NCI-H2081 treated with DMSO at 0.1 percent for 48 hours (cell line): ENCODE data around the gene RFNG.

Source experiments
- DNase-seq: peaks from one replicate; lab custom pipeline; 2025; lab: John Stamatoyannopoulos, UW

The RFNG gene

GRCh38 chr17:82089723-82090548 lies 38.3 kb upstream of the RFNG start:
- DNase-seq, result no peak

GRCh38 chr17:82088838-82089722 lies 37.5 kb upstream of the RFNG start:
- DNase-seq, result no peak

- DNase-seq, result no peak
These were observed 36.6 kb upstream of the RFNG start for GRCh38 chr17:82087961-82088837.

GRCh38 chr17:82086941-82087906 lies 35.6 kb upstream of the RFNG start:
- no peak for DNase-seq

- no peak for DNase-seq
These were observed 34.5 kb upstream of the RFNG start for GRCh38 chr17:82085931-82086764.

- DNase-seq, result no peak
These were observed 33.6 kb upstream of the RFNG start for GRCh38 chr17:82085031-82085861.

GRCh38 chr17:82084373-82085030 lies 32.9 kb upstream of the RFNG start:
- DNase-seq, result no peak

GRCh38 chr17:82083533-82084359 lies 32.1 kb upstream of the RFNG start:
- DNase-seq, result no peak

GRCh38 chr17:82083009-82083408 lies 31.4 kb upstream of the RFNG start:
- no peak for DNase-seq

- DNase-seq, result no peak
These were observed 30.8 kb upstream of the RFNG start for GRCh38 chr17:82082456-82082855.

GRCh38 chr17:82081966-82082365 lies 30.4 kb upstream of the RFNG start:
- no peak for DNase-seq

GRCh38 chr17:82081546-82081945 lies 29.9 kb upstream of the RFNG start:
- no peak for DNase-seq

GRCh38 chr17:82080789-82081464 lies 29.3 kb upstream of the RFNG start:
- no peak for DNase-seq

GRCh38 chr17:82080048-82080788 lies 28.6 kb upstream of the RFNG start:
- DNase-seq, result no peak

- no peak for DNase-seq
These were observed 27.5 kb upstream of the RFNG start for GRCh38 chr17:82079001-82079677.

GRCh38 chr17:82078433-82078832 lies 26.8 kb upstream of the RFNG start:
- no peak for DNase-seq
